ENCODE measurements around the gene CACNA2D3. TPM values are rescaled to one million over a fixed set of nuclear protein-coding genes. Genes with fewer than 3 reads are reported as not detected.

The CACNA2D3 gene
- polyA plus RNA-seq, 3 donors: 8.3 to 21.5 (median 10.4) TPM

GRCh38 chr3:54889731-54890130 is 767.4 kb downstream of the CACNA2D3 start:
- Histone ChIP-seq H3K4me1 (ENCODE audit: control insufficient read depth in 1 of 2, insufficient read depth in 2 of 2, low read length in 2 of 2) (no peaks in the 10 kb centered on the region), H3K36me3 (replicated peaks in 1 of 2; ENCODE audit: control insufficient read depth in 1 of 2, insufficient read depth in 2 of 2, low read length in 2 of 2) (no peaks in the 10 kb centered on the region), H3K27me3 (ENCODE audit: control insufficient read depth in 2 of 2, insufficient read depth in 2 of 2, low read length in 2 of 2) (no peaks in the 10 kb centered on the region), H3K27ac (ENCODE audit: low read depth in 1 of 2, low read length in 2 of 2) (no peak overlapping the region), H3K79me2 (ENCODE audit: insufficient read depth, low read length) (no peaks in the 10 kb centered on the region), H2AFZ (ENCODE audit: insufficient read depth, low read depth, low read length, poor library complexity, severe bottlenecking) (no peak overlapping the region), H3K4me3 (replicated peaks in 1 of 3; ENCODE audit: low read depth in 2 of 3, low read length in 3 of 3) (no peak overlapping the region), H4K20me1 (ENCODE audit: insufficient read depth, low read length) (no peaks in the 10 kb centered on the region), H3K9me3 (replicated peaks in 1 of 2; ENCODE audit: control insufficient read depth in 1 of 2, insufficient read depth in 1 of 2, low read length in 2 of 2) (no peaks in the 10 kb centered on the region), H3K9ac (ENCODE audit: insufficient read depth, low read length, poor library complexity, severe bottlenecking) (no peak overlapping the region), H3K4me2 (replicated peaks; ENCODE audit: extremely low read depth, low read length, poor library complexity, severe bottlenecking) (no peak overlapping the region)
- Mint-ChIP-seq H3K9me3 (peaks cover 0 to 5% (median 4%) of the 10 kb centered on the region in 7 donors), H3K4me1 (no peaks in the 10 kb centered on the region), H3K27me3 (ENCODE audit: low read depth in 3 of 3) (peaks cover 2 to 10% (median 3%) of the 10 kb centered on the region in 3 donors), H3K27ac (no peak overlapping the region), H3K4me3 (no peak overlapping the region), H3K36me3 (no peaks in the 10 kb centered on the region)
- no peak for TF ChIP-seq CTCF (IDR thresholded peaks at IDR 0.05)
- 86% methylated on average over 1 of the region's 3 CpGs for WGBS (ENCODE audit: insufficient coverage)
- intact Hi-C loops (cut with micrococcal nuclease): no loop called here
- no peak for DNase-seq

GRCh38 chr3:54891540-54891897 is 769.2 kb downstream of the CACNA2D3 start:
- Mint-ChIP-seq H3K27ac (no peak overlapping the region), H3K36me3 (no peaks in the 10 kb centered on the region), H3K4me3 (no peak overlapping the region), H3K4me1 (no peaks in the 10 kb centered on the region), H3K9me3 (peaks cover 0 to 5% (median 4%) of the 10 kb centered on the region in 7 donors), H3K27me3 (ENCODE audit: low read depth in 3 of 3) (peaks cover 2 to 8% (median 2%) of the 10 kb centered on the region in 3 donors)
- Histone ChIP-seq H2AFZ (ENCODE audit: insufficient read depth, low read depth, low read length, poor library complexity, severe bottlenecking) (no peak overlapping the region), H3K4me3 (replicated peaks in 1 of 3; ENCODE audit: low read depth in 2 of 3, low read length in 3 of 3) (no peak overlapping the region), H3K9ac (ENCODE audit: insufficient read depth, low read length, poor library complexity, severe bottlenecking) (no peak overlapping the region), H3K4me1 (ENCODE audit: control insufficient read depth in 1 of 2, insufficient read depth in 2 of 2, low read length in 2 of 2) (no peaks in the 10 kb centered on the region), H3K9me3 (replicated peaks in 1 of 2; ENCODE audit: control insufficient read depth in 1 of 2, insufficient read depth in 1 of 2, low read length in 2 of 2) (no peaks in the 10 kb centered on the region), H3K27ac (ENCODE audit: low read depth in 1 of 2, low read length in 2 of 2) (no peak overlapping the region), H3K36me3 (replicated peaks in 1 of 2; ENCODE audit: control insufficient read depth in 1 of 2, insufficient read depth in 2 of 2, low read length in 2 of 2) (no peaks in the 10 kb centered on the region), H3K79me2 (ENCODE audit: insufficient read depth, low read length) (no peaks in the 10 kb centered on the region), H4K20me1 (ENCODE audit: insufficient read depth, low read length) (no peaks in the 10 kb centered on the region), H3K27me3 (ENCODE audit: control insufficient read depth in 2 of 2, insufficient read depth in 2 of 2, low read length in 2 of 2) (no peaks in the 10 kb centered on the region), H3K4me2 (replicated peaks; ENCODE audit: extremely low read depth, low read length, poor library complexity, severe bottlenecking) (no peak overlapping the region)
- TF ChIP-seq CTCF (IDR thresholded peaks at IDR 0.05): no peak
- intact Hi-C loops (cut with micrococcal nuclease): no loop called here
- no peak for DNase-seq
- 44% methylated on average over 3 of the region's 5 CpGs for WGBS (ENCODE audit: insufficient coverage)

Data from CD14-positive monocyte (primary cell).